Dermis microvascular lymphatic vessel endothelial cell (primary cell): ENCODE data around the gene GTPBP4. TPM values are rescaled to one million over a fixed set of nuclear protein-coding genes. Genes with fewer than 3 reads are reported as not detected.

Experiments
- DNase-seq, 2 donors: peaks; one replicate each; pipeline versions ENCODE4 v3.0.0 to v3.0.0-alpha.2; 2010; ENCODE audit warnings: low read depth in 2 of 2
- total RNA-seq: library from RNA; depleted of rRNA; stranded (reverse); fragments of >200 nt; gene quantifications from 2 replicates; pipeline ENCODE4 v1.2.1, GENCODE V29; 2014

GTPBP4 gene
- 19.0 and 20.2 TPM in 2 replicates for total RNA-seq

DNA sequence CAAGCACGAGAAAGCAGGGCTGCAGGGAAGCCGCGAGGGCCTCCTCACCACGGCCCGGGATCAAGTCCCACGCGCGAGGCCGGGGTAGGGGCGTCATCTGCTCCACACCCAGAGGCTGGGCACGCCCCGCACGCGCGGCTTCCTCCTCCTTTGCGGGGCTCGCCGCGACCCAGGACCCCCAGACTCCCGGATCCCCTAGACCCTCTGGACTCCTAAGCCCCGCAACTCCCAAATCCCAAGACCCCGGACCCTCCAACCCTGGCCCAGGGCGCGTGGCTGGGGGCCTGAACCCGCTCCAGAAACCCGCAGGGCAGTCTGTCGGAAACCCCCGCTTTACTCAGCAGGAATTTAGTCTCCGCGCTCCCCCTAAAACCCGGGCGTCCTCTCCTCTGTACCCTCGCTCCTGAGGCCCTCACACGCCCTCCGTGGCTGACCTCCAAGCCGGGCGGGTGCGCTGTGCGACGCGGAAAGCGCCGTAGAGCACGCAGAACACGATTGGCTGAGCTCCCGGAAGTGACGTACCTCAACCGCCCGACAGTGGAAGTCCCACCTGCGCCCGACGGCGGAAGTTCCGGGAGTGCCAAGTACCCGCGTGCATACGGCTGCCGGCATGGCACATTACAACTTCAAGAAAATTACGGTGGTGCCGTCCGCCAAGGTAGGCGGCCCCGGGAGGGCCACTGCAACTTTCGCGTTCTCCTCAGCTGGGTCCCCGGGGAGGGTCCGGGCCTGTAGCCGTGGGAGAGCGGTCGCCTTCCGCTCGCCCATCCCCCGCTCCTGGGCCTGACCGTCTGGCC lies at the start of gene GTPBP4:
TSS of gene GTPBP4 (plus strand) at position 565 of the 797 bp plus-strand sequence. CDS start at position 611, 46 bp downstream.
- DNase-seq, result peak; percentile 95 to 98

DNA sequence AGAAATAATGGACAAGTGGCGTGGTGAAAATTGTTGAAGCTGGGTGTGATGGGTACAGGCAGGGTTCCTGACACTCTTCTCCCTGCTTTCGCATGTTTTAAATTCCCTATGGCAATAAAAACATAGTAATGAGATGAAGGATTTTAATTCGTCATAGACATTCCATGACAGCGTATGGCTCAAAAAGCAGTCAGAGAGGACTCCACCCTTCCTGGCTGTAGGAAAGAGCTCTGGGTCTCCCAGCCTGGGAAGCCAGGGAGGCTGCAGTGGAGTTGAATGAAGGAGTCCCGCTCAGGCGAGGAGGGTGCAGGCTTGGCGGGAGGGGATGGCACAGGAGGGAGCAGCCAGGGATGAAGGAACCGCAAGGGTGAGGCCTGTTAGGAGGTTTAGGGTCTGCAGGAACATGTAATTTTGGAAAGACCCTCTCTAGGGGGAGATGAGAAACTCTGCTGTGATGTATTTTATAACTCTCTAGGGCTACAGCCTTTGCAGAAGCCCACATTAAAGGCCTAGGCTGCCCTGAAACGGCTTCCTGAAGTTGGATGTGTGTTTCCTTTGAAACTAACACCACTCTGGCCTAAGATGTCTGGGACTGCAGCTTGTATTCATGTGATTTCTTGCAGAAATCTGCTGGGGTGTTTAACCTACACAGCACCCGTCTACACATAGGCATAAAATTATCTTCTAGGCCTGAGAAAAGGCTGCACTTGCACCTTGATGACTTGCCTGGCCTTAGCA lies 49.1 kb upstream of the GTPBP4 start:
- DNase-seq, result no peak

DNA sequence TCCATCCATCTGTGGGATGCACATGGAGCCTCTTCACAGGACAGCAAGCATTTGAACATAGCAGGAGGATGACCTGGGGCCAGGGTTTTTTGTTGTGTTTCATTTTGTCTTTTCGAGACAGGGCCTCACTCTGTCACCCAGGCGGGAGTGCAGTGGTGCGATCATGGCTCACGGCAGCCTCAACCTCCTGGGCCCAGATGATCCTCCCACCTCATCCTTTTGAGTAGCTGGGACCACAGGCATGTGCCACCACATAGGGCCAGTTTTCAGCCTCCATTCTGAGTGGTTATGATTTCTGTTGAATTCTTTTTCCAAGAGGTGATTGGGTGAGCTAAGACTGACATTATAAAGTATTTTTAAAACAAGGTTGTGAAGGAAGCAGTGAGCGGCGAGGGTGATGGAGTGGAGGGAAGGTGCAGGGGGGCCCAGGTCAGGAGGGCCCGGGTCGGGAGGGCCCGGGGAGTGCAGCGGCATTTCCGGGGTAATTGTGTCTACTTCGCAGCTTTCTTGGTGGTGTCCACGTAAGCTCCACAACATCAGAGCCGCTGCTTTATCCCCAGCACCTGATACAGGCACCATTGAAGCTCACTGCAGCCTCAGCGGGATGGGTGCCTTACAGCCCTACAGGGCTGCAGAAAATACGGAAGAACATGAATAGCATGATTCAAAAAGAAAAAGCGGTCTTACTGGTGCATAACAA lies 44.8 kb upstream of the GTPBP4 start:
- DNase-seq, result no peak

DNA sequence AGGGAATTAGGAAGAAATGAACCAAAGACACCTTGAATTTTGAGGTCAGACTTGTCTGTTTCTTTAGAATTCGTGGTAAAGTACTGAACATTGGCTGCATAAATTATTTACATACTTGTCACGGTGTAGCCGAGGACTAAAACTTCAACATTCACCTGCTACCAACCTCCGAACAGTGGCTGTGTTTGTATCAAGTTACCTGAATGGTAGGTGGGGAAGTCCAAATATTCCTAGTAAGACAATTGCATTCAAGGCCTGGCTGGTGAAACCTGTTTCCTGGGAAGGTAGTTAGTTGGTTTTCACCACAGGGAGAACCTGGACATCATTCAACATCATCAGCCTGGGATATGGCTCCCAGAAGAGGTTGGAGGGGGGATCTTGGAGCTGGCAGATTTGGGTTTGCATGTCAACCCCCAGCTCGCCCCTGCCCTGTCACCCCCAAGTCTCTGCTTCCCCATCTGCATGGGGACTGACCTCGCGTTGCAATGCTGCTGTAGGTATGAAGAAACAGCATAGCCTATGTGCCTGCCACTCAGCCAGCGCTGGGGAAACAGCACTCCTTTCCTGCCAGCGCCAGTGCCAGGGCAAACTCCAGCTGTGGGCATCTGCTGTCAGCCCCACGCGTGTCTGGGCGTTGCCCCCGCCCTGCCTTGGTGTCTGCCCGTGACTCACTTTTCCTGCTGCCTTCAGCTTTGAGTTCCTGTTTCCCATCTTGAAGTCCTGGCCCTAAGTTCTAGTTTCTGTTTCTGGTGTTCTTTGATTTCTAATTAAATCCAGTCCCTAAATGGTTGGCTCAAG lies 44.0 kb upstream of the GTPBP4 start:
- peak in 1 of 2 donors; percentile 77 for DNase-seq

DNA sequence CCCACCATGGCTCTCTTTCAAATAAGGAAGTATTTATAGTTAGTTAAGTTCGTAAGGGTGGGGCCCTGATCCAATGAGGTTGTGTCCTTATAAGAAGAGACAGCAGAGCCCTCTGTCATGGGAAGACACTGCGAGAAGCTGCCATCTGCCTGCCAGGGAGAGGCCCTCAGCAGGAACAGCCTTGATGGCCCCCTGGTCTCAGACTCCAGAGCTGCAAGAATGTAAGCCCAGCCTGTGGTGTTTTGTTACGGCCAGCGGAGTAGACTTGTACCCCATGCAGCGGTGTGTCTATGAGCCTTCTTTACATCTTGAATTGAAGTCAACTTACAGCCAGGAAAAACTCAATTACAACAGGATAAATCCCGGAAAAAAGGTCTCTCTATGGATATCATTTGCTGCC lies 42.5 kb upstream of the GTPBP4 start:
- no peak for DNase-seq

DNA sequence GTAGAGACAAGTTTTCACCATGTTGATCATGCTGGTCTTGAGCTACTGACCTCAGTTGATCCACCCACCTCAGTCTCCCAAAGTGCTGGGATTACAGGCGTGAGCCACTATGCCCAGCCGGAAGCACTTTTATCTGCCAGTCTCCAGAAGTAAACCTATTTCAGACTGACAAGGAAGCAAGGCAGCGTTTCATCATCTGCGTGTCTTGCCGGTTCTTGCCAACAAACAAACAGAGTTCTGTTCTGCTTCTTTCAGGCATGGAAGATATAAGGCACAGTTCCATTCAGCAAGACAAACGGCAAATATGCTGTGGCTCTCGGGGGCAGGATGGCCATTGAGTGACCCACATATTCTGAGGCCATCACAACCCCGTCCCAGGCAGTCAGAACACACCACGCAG lies 41.2 kb upstream of the GTPBP4 start:
- DNase-seq, result no peak

DNA sequence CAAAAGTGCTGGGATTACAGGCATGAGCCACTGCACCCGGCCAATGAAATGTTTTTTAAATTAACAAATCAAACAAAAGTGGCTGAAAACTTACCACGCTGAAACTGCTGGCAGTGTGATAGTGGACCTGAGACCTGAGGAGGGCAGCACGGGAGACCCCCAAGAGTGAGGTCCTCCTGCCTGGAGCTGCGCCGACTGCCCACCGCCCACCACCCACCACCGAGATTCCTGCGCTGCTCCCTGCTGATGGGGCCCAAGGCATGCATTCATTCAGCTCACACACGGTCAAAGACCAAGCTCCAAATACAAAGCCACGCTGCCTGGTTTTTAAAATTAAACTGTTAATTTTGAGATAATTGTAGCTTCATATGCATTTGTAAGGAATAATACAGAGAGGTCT lies 40.4 kb upstream of the GTPBP4 start:
- DNase-seq, result no peak

DNA sequence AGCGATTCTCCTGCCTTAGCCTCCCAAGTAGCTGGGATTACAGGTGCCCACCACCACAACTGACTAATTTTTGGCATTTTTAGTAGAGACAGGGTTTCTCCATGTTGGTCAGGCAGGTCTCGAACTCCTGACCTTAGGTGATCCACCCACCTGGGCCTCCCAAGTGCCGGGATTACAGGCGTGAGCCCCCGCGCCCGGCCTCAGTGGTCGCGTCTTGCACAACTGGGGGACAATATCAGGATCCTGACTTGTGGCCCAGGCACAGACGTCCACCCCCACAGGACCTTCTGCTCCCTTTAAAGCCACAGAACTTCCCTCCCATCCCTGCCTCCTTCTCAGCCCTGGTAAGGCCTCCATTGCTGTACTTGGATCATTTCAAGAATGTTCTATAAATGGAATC lies 39.9 kb upstream of the GTPBP4 start:
- no peak for DNase-seq

DNA sequence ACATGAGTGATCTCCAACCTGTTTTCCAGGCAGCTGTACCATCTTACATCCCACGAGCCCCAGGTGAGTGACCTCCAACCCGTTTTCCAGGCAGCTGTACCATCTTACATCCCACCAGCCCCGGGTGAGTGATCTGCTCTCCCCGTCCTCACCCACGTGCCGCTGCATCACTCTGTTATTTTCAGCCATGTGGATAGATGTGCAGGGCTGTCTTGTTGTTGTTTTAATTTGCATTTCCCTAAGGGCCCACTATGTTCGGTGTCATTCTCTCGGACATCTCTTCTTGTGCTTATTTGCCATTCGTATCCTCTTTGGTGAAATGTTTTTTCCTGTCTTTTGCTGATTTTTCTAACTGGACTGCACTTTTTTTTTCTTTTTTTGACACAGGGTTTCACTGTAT lies 38.8 kb upstream of the GTPBP4 start:
- no peak for DNase-seq

DNA sequence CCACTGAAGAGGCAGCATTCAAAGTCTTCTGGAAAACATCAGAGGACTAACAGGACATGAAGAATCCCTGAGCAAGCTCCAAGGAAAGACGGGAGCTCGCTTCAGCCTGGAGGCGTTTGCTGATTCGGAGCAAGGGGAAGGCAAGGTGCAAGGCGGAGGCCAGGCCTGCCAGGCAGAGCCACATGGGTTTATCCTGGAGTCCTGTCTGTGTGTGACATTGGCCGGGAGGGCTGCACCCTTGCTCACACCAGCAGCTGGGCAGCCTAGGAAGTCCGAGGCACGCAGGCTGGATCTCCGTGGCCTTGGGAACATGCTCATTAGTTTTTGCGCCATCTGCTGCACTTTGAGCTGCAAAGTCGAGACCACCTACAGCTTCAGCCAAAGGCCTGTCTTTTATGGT lies 34.4 kb upstream of the GTPBP4 start:
- no peak for DNase-seq

DNA sequence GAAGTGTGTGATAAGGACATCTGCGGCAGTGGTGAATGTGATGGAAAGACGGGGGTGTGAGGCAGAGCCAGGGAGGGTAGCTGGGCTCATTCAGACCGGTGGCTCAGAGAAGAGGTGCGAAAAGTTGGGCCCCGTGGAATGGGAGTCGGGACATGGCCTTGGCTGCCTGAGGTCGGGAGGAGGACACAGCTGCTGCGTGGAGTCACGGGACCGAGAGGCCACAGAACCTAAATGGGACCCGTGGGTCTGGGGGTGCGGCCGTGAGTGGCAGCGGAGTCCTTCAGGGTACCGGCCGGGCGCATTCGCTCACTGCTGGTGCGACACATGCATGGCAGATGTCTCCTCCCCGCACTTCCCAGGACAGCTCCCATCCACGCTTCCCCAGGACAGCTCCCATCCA lies 33.8 kb upstream of the GTPBP4 start:
- no peak for DNase-seq

DNA sequence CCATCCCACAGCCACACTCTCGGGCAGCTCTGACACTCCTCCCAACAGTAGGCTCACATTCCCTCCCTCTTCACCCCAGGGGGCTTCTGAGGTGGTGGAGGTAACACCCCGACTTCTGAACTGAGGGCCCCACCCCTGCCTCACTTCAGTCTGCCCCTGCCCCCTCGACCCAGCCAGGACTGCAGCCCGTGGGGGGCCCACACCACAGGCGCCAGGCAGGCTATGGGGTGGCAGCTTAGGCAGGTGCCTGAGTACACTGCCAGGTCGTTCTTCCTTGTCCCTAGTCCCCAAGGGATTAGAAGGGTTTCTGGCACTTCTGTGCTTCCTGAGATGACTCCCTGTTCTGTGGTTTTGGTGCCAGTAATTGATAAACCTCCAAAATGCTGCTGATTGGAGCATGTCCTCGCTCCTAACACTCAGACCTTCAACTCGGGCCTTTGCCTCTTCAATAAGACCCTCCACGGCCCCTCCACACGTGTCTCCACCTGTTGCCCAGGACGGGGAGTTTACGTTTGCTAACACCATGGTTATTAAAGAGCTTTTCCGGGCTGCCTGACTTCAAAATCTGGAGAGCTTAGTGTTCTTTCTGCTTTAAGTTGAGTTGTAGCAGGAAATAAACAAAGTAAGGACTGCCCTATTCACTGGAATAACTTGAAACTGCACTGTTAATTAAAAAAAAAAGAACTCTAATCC lies 33.0 kb upstream of the GTPBP4 start:
- no peak for DNase-seq

DNA sequence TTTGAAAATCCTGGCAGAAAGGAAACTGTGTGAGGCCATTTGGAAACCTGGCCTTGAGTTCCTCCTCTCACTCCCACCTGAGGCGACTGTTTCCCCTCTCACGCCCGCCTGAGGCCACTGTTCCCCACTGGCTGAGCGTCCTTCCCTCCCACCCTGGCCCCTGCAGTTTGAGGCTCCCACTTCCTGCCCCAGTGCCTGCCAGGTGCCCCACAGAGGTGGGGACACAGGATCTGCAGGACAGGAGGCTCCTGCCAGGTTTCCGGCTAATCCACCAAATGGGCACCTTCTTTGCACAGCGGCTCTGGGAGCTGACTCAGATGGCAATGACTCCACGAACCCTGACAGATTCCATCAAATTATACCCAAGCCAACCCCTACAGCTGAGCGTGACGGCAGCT lies 32.4 kb upstream of the GTPBP4 start:
- DNase-seq, result no peak

DNA sequence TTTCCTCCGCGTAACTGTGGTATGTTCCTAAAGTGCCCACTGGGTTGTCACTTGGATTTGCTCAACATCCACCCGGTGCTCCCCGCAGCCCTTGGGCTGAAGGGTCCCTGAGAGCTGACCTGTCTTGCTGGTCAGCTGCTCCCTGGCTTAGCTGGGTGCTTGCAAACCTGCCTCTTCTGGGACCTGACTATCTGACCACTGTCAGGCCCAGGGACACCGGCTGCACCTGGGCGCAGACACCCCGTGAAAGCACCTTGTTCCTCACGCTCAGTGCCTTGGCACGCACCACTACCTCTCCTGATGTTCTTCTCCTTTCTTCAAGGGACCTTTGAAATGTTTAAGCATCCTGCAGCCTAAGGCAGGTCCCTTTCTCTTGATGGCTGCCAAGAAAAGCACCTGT lies 30.1 kb upstream of the GTPBP4 start:
- no peak for DNase-seq

DNA sequence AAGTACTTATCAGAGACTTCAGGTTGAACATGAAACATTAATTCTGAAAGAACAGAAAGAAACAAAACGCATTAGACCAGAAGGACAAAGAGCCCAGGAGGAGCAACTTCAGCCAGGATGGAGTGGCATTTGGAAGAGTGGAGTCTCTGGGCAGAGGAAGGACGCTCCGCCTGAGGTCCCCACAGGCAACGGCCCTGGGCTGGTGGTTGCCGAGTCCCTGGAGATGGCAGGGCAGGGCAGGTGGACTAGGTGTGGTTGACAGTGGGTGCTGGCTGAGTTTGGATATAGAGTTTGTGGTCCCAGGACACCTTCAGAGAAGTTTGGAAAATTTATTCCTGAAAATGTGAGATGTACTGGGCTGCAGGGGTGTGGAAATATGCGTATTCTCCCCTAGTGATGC lies 29.4 kb upstream of the GTPBP4 start:
- no peak for DNase-seq

DNA sequence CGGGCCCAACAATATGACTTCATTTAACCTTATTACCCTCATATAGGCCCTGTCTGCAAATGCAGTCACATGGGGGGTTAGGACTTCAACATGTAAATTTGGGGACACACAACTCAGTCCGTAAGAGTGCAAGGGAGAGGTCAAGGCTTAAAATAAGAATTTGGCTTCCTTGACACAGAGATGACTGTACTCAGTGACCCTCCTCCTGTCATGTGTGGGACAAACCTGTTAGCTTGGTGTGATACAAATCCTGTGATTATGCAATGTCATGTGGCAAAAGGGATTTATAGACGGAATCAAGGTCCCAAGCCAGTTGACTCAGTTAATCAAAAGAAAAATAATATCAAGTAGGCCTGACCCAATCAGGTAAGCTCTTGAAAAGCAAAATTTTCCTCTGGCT lies 25.9 kb upstream of the GTPBP4 start:
- DNase-seq, result no peak

DNA sequence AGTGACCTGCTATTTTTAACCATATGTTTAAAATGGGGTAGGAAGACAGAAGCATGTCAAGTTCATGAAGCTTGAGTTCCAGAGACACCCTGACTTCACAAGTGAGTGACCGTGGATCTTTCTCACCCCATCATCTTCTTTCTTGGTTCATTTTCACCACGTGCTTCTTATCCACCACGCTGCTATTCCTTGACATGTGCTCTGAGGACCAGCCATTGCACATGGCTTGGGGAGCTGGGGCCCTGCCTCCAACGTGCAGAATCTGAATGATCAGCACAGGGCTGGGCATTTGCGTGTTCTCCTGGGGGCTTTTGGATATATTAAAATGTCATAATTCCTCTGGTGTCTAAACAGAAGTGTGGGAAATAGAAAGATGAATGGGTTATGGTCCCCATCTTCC lies 25.0 kb upstream of the GTPBP4 start:
- DNase-seq, result no peak

DNA sequence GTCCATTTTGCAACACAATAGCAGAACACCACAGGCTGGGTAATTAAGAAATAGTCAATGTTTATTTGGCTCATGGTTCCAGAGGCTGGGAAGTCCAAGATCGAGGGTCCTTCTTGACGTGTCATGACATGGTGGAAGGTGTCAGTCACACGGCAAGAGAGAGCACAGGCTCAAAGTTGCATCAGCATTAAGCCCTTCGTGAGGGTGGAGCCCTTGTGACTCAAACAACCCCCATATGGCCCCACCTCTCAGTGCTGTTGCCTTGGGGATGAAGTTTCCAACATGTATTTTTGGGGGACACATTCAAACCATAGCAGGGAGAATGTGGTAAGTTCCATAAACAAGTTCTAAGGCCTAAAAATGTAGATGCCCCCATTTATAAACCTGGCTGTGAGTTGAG lies 24.6 kb upstream of the GTPBP4 start:
- DNase-seq, result no peak

DNA sequence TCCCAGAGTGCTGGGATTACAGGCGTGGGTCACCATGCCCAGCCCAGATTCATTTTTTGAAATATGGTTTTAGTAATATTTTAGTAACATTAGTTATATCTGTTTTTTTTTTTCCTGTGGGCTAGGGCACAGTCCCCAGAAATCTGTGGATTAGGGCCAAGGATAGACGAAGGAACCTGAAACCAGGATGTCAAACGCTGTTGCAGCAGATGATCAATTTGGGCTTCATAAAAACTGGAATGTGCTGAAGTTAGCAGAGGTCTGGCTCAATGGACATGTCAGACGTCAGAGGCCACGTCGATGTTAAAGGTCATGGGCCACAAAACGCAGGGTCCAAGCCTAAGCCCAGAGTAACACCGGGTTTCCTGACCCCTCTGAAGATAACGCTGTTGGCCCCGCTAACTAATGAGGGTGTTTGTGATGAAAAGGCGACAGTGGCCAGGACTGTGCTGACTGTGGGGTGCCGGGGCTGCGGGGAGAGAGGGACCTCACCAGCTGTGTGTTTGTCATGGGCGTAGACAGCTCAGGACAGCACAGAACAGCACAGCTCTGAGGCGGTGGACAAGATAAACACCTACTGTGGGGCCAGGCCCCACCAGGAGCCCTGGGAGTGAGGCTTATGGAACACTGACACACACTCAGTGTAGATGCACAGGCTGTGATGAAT lies 23.8 kb upstream of the GTPBP4 start:
- no peak for DNase-seq

DNA sequence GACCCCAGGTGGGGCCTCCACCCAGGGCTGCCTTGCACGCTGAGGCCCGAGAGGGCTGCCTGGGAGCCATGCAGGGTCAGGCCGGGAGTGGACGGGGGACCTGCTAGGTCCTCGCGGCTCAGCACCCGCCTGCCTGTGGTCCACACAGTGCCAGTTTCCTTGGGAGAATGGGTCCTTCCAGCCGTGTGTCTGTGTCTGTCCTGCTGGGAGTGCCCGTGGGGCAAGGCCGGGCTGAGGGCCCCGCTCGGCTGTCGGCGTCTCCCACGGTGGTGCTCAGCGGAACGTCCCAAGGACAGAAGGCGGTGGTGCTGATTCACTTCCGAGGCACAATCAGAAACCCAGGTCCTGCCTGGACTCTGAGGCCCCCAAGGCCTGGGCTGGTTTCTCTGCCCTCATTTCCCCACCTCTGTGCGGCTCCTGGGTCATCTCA lies 23.2 kb upstream of the GTPBP4 start:
- DNase-seq, result no peak
